ENCODE data around the gene LTC4S.
A peak's percentile ranks its signal among the peaks of the same experiment; 100 is the strongest.

Gene LTC4S

GRCh38 chr5:179795049-179795862 is 1.5 kb downstream of the LTC4S start:
- peak overlapping the region; percentile 60 for H3K4me3 ChIP-seq (ENCODE audit: low read depth, low read length)
- DNase-seq (ENCODE audit: low read depth), result no peak
- TF ChIP-seq CTCF (conservative IDR thresholded peaks at IDR 0.05; ENCODE audit: low read depth, low read length), result no peak

DNA sequence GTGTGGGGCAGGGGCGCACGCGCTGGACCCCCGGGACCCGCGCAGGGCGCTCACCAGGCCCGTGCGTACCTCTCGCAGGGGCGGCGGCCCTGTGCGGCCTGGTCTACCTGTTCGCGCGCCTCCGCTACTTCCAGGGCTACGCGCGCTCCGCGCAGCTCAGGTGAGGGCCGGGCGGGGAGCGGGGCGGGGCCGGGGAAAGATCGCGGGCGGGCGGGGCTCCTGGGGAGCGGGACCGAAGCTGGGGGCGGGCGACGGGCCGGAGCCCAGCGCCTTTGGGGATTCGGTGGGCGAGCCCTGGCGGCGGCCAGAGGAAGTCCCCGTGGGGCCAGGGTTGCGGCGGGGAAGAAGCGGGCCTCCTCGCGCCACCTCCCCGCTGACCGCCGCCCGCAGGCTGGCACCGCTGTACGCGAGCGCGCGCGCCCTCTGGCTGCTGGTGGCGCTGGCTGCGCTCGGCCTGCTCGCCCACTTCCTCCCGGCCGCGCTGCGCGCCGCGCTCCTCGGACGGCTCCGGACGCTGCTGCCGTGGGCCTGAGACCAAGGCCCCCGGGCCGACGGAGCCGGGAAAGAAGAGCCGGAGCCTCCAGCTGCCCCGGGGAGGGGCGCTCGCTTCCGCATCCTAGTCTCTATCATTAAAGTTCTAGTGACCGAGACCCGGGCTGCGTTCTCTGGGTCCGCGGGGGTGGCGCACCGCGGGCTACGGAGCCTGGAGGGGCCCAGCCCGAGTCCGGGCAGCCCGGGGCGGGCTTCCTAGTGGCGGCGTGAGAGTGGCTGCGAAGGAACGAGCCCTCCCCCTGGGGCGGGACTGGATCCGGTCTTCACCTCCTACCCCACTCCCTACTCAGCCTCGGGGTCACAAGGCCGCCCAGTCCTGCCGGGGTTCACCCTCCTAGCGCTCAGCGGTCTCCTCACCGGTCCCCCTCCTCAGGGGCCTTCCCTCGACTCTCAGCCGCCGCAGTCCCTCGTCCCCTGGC is 2.4 kb downstream of the LTC4S start:
- peak; percentile 43 for TF ChIP-seq CTCF (conservative IDR thresholded peaks at IDR 0.05; ENCODE audit: low read depth, low read length)
- peak overlapping the region; percentile 60 for H3K4me3 ChIP-seq (ENCODE audit: low read depth, low read length)
- peak; percentile 79 for DNase-seq (ENCODE audit: low read depth)

GRCh38 chr5:179796877-179797608 is 3.3 kb downstream of the LTC4S start:
- TF ChIP-seq CTCF (conservative IDR thresholded peaks at IDR 0.05; ENCODE audit: low read depth, low read length), result no peak
- DNase-seq (ENCODE audit: low read depth), result no peak
- no peak overlapping the region for H3K4me3 ChIP-seq (ENCODE audit: low read depth, low read length)

DNA sequence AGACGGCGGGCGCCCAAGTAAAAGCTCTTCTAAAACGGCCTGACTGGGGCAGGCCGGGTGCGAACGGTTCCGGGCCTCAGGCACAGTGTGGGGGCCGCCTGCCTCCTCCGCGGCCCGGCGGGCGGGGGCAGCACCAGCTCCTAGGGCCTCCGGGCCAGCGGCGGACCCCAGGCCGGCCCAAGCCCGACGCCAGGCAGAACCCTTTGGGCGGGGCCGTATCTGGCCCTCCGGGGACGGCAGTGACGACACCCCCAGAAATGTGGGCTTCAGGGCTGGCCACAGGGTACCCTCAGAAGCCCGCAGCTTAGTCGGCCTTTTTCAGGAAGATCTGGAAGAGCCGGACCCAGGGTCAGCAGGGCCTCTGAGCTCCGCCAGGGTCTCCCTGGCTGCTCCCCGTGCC is 4.0 kb downstream of the LTC4S start:
- TF ChIP-seq CTCF (conservative IDR thresholded peaks at IDR 0.05; ENCODE audit: low read depth, low read length), result no peak
- no peak for DNase-seq (ENCODE audit: low read depth)
- H3K4me3 ChIP-seq (ENCODE audit: low read depth, low read length), result no peak overlapping the region

- H3K4me3 ChIP-seq (ENCODE audit: low read depth, low read length), result no peak overlapping the region
- TF ChIP-seq CTCF (conservative IDR thresholded peaks at IDR 0.05; ENCODE audit: low read depth, low read length), result no peak
- no peak for DNase-seq (ENCODE audit: low read depth)
Observed at GRCh38 chr5:179798144-179798770, 4.5 kb downstream of the LTC4S start.
